Fibroblast of skin of right biceps (primary cell): ENCODE results near the gene SMARCE1.
"Not testable (repeated sequence)": the region's sequence is repeated elsewhere in the genome, so short reads cannot be mapped to it uniquely, and the experiment has no call there.

Experiments used
- DNase-seq: peaks from one replicate; pipeline ENCODE4 v3.0.0-alpha.2; 2013

SMARCE1 gene

DNA sequence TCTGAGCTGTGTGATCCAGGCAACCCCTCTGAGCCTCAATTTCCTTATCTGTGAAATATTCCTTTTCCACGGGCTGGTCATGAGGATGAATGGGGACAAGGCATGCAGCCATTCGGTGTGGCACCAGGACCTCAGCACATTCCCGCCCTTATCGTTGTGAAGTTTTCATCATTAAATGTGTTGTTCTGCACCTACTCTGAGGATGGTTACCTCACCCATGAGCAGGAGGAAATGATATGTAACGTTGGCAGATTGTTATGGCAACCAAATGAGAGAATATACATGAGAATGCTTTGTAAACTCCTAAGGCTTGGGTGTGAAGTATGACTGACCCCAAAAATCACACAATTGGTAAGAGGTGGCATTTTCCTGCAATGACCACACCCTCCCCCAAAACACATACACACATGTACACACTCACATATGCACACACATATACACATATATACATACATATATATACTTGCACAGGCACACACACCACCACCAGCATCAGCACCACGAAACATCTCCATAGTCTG, 39.5 kb downstream of the SMARCE1 start:
- no peak for DNase-seq

DNA sequence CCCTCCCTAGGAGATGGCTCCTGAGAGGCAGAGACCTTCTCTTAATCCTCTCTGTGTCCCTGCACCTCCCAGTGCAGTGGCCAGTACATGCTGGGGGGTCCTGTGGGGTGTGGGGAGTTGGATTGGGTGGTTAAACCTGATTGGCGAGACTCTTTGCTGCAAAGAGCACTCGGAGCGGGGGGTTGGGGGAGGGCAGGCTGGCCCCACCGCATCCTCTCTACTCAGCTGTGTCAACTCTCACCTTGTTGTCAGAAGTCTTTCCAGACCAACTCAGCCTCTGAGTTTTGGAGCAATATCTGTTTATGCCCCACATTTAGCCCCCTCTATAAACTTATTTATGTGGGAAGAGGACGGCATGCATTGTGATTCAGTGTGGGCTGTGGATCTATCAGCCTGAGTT, 40.0 kb downstream of the SMARCE1 start:
- DNase-seq = no peak

DNA sequence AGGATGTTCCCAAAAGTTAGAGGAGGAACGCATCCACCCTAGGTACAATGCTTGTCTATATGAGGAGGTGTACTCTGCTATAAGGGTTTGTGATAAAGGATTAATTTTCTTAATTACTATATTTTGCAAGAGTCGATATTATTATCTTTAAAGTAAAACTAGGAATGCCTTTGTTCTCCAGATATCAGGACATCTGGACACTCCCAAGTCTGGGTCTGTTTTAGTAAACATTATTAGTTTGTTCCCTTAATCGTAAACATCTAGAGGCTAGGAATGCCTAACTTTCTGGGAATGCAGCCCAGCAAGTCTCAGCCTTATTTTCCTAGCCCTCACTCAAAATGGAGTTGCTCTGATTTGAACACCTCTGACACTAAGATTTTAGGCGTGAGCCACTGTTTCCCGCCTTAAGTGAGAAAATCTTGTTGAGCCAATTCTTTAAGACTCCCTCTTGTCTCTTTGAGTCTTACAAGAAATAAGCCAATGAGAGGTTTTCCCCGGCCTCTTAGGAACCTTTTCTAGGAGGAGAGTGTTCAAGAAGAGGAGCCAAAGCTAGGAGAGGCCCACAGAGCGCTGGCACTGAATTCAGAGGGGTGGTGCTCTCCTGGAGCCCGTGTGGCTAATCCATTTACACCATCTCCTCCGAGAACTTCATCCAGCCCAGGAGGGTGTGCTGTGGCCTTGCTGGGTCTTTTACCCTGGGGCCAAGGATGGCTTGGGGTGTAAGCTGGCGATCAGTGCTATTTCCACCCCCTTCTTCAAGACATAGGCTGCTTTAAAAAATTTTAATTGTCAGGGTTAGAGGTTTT, 40.9 kb downstream of the SMARCE1 start:
- DNase-seq = no peak

DNA sequence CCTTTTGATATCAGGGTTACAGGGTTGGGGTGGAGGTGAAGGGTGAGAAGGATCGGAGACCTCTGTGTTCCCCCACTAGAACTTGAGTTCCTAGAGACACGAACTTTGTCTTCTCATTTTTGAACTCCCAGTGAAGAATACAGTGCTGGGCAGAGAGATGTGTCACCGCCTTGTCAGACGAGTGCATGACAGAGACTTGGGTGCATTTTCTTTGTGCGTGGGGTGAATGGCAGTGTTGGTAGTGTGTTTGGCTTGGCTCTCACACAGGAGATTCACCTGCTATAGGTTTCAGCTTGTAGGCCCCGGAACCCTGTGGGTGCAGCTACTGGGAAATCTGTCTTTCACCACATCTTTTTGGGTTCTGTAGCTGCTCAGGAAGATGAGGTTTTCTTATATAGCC, 42.3 kb downstream of the SMARCE1 start:
- DNase-seq = no peak

DNA sequence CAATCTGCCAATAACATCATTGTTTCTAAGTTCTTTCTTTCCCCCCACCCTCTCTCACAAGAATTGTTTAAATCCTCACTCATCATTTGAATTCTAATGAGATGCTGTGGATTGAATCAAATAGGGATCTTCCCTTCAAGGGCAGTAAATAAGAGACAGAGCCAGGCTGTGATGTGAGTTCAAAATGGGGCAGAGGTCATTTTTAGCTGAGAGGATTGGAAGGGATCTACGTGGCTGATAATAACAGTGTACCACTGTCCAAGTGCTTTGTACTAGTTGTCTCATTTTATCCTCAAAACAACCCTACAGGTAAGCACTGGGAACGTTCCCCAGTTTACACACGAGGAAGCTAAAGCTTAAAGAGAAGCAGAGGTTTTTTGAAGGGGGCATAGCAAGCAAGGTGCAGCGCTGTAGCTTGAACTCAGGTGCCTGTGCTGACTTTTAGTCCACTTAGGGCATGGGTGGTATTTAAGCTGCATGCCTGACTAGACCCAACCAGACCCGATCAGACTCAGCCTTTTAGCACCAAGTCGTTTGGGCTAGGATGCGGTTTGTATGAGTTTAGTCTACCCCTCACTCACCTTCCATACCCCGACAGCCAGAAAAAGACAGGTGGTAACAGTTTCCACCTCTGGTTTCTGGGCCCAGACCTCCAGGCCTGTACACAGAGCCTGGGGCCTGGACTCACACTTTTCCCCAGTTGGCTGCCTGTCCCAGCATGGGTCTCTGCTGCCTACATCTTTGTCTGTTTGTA, 43.1 kb downstream of the SMARCE1 start:
- no peak for DNase-seq

DNA sequence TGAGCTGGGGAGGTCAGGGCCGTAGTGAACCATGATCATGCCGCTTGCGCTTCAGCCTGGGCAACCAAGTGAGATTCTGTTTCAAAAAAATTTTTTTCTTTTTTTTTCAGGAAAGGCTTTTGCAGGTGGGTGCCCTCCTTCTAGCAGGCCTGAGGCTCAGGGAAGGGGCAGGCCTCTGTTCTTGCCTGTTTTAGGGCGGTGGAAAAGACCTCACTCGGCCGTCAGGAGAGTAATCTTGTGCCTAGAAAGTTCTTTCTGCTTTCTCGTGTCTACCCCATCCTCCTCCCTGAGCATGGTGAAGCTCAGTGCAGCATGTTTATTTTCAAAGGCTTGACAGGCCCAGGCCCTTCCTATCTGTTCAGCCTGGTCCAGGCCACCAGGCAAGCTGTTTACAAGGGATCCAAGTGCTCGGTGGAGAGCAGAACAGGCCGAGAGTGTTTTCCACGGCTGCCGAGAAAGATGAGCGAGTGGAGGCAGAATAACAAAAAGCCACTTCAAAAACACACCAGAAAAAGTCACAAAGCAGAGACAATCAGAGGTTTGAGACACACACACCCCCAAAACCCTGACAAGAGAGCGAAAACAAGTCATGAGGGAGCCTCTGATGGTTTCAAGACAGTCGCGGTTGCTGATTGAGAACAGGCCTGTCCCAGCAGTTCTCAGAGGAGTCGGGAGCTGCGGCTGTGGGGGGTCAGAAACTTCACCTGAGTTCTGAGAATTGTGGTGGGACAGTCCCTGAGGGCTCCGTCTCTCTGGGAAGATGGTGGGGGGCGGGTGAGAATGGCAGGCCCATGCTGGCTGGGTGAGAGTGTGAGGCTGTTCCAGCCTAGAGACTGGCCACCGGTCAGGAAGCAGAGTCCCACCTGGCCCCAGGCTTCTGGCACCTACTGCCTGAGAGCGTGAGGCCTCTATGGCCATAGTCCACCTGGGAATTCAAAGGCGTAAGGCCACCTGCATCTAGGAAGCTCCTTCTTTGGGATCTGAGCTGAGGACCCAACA, 44.9 kb downstream of the SMARCE1 start:
- no peak for DNase-seq

DNA sequence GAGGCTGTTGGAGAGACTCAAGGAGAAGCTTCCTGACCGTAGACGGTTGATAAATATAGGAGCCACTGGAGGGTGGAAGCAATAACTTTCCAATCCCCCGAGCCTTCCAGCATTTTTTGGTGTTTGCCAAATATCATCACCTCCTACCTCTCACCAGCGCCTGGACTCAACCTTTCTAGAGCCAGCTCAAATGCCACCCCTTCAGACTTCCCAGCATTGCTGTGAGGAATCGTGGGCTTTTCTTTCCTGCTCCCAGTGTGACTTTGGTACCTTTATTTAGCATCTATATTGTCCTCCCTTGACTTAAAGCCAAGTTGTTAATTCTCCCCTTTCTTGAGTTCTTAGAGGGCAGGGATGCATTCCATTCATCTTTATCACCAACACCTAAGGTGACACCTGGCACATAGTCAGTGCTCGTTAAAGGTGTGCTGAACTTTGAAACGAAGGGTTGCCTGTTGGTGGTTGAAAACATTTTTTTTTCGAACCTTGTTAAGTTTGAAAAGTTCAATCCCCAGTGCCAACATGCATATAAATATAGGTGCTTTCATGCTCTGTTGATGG, 47.1 kb downstream of the SMARCE1 start:
- no peak for DNase-seq

DNA sequence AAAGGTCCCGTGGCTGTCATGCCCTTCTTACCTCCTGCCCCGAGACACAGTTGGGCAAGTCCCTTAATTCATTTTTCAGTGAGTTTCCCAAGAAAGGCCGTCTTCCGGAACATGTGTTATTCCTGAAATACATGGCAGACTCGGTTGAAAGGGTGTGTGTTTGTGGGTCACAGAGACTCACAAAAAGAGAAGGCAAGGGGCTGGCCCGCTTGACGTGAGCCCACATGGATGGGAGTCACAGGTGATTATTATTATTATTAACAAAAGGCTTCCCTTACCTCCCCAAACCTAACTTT, 48.2 kb downstream of the SMARCE1 start:
- DNase-seq = no peak

DNA sequence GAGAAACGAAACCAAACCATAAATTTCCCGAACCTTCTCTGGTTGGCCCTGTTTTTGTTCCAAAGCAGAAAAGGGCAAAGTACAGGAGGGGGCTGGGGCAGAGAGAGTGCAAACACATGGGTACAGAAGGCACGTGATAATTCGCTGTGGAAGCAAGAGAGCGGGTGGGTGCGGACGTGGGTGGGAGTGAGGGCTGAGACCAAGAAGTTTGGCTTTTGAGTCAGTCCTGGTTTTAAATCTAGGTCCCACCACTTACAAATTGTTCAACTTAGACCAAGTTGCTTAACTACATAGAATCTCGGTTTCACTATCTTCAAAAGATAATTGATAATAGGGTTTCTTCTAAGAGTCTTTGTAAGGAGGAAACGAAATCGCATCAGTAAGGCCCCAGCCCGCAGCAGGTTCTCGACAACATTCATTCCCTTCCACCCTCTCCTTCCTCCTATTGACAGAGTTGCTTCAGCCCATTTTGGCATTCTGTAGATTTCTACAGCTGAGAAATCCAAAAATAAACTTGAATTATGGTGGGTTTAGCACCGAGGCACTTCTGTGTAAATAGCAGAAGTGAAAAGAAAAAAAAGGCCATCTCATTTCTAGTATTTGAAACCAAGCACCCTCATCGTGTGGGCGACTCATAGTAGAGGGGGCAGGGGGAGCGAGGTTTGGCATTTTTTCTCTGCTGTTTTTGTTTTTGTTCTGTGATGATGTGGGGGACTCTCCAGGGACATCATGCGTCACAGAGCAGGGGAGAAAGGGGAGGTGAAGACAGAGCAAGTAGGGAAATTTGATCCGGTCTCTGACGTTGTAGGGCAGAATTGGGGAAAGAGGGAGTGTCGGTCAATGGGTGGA, 48.8 kb downstream of the SMARCE1 start:
- DNase-seq = peak; percentile 70

DNA sequence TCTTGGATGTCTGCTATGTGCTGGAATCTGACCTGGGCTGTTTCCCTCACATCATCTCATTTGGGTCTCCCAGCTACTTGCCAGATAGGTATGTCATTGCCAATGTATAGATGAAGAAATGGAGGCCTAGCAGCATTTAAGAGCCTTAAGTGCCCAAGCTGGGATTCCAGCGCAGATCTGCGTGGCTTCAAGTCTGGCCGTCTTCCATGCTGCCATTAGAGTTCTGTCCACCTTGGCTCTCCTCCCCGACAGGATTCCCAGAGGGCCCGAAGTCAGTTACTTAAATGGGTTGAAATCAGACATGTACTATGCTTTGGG, 49.4 kb downstream of the SMARCE1 start:
- no peak for DNase-seq

DNA sequence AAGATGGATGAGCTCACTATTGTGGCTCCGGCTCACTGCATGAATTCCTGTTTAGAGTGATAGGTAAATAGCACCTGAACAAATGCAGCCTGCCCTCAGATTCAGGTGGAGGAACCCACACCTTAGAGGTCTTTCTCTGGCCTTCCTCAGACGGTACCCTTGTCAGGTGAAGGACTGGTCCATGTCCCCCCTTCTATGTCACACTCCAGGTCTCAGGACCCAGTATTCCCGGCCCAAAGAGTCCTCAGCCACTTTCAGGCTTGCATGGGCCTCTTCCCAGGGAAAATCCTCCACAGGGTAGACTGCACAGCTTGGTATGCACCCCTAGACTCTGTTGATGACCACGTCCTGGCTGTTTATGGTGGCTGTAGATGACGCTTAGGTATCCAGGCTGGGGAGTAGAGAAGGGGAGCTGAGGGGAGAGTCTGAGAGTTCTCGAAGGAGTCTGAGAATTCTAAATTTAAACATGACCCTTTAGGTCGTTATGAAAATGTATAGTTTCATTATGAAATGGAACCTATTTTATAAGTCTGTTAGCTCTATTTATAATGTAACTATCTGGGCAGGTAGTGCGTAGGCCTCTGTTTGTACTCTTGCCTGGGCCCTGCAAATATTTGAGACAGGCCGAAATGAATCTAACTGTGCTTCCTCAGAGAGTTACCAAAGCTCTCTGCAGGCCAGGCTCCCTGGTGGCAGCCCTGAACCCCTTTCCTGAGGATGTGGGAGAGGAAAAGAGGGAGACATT, 49.9 kb downstream of the SMARCE1 start:
- no peak for DNase-seq

DNA sequence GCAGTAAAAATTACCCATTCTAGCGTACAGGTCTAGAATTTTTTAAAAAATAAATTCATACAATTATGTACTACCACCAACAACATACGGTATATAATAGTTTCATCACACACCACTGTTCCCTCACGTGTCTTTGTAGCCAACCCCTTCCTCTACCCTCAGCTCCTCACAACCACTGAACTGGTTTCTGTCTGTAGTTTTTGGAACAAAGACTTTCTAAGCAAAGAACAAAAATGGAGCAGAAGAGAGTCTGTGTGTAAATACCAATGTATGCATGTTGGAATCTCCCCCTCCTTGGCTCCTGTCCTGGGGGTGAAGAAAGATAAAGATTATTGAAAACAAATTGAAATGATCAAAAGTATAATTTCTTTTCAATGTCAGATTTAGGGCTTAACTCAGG, 50.5 kb downstream of the SMARCE1 start:
- DNase-seq = no peak

DNA sequence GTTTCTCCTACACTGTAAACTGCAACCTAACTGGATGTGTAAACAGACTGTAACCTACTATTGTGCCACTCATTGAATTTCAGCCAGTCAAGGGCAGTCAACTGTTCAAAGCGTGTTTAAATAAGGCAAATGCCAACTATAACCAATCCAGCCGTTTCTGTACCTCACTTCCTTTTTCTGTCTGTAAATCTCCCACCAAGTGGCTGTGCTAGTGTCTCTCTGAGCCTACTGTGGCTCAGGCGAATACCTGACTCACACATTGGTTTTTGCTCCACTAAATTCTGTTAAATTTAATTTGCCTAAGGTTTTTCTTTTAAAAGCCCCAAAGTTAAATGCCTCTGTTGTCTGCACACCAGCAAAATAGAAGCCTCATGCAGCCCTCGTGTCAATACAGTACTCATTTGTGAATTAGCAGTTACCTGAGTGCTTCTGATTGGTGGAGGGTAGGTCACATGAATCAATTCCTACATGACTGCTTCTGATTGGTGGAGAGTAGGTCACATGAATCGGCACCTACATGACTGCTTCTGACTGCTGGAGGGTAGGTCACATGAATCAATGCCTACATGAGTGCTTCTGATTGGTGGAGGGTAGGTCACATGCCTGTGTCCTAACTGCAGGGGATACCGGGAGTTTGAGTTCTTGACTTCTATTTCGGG, 51.2 kb downstream of the SMARCE1 start:
- DNase-seq = peak; percentile 23

DNA sequence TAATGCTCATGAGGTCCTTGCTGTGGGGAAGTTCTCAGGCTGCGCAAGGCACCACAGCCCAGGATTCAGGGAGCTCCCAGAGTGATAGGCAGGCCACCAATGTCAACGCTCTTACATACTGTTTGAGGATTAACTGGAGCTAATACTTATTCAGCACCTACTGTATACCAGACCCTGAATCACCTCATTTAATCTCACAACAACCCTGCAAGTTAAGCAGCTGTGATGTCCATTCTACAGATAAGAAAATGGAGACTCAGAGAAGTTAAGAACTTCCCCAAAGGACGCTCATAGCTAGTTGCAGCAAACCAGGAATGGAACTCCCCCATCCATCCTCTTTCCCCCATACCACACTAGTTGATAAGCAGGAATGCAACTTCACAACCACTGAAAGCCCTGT, 56.9 kb downstream of the SMARCE1 start:
- no peak for DNase-seq

DNA sequence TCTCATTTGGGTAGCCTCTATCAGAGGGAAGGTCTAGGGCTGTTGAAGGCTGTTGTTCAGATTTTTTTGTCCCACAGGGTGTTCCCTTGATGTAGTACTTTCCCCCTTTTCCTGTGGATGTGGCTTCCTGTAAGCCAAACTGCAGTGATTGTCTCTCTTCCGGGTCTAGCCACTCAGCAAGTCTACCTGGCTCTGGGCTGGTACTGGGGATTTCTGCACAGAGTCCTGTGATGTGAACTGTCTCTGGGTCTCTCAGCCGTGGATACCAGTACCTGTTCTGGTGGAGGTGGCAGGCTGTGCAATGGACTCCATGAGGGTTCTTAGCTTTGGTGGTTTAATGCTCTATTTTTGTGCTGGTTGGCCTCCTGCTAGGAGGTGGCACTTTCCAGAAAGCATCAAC, 59.1 kb downstream of the SMARCE1 start:
- DNase-seq = no peak

DNA sequence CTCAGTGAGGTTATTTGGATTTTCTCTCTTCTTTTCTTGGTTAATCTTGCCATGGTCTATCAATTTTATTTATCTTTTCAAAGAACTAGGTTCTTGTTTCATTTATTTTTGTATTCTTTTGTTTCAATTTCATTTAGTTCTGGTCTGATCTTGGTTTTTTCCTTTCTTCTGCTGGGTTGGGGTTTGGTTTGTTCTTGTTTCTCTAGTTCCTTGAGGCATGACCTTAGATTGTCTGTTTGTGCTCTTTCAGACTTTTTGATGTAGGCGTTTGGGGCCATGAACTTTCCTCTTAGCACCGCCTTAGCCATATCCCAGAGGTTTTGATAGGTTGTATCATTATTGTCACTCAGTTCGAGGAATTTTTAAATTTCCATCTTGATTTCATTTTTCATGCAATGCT, 61.4 kb downstream of the SMARCE1 start:
- DNase-seq = not testable (repeated sequence)

DNA sequence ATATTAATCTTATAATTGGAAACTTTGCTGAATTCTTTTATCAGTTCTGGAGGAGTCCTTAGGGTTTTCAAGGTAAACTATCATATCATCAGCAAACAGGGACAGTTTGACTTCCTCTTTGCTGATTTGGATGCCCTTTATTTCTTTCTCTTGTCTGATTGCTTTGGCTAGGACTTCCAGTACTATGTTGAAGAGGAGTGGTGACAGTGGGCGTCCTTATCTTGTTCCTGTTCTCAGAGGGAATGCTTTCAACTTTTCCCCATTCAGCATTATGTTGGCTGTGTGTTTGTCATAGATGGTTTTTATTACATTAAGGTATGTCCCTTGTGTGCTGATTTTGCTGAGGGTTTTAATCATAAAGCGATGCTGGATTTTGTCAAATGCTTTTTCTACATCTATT, 62.7 kb downstream of the SMARCE1 start:
- DNase-seq = not testable (repeated sequence)

DNA sequence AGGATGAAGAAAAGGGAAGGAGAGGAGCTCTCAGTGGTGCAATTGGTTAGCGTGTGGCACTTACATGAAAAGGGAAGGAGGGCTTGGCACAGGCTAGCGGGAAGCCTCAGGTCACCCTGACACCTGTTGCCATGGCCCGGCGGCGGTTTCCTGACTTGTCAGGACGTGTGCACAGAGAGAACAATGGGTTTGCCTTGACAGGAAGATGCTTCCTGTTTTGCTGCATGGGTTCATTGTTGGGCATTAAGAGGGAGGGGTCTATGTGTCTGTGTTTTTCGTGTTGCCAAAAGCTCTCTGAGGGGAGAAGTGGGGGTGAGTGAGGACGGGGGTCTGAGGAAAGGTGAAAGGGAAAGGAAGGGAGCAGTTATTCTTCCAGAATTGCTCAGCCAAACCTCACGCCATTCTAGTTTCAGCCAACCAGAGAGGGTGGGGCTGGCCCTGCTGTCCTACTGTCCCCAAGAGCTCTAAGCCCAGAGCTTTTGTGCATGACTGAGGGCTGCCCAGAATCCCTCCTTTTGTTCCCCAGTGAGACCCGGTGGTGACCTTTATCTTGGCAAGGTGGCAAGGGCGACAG, 65.2 kb downstream of the SMARCE1 start:
- DNase-seq = no peak

DNA sequence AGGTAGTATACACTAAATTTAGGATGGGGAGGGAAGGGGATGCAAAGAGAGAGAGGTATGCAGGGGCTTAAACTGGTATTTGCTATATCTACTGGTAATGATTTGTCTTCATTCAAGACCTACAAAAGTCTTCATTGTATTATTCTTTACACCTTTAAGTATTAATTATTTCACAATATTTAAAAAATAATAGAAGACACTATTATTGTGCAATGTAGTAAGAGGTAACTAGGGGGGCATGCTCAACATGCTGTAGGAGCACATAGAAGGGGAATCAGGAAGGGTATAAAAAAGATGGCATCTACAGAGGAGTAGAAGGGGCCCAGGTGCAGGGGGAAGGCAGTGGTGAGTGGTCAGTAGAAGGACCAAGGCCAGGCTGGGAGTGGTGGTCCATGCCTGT, 67.5 kb downstream of the SMARCE1 start:
- DNase-seq = no peak

DNA sequence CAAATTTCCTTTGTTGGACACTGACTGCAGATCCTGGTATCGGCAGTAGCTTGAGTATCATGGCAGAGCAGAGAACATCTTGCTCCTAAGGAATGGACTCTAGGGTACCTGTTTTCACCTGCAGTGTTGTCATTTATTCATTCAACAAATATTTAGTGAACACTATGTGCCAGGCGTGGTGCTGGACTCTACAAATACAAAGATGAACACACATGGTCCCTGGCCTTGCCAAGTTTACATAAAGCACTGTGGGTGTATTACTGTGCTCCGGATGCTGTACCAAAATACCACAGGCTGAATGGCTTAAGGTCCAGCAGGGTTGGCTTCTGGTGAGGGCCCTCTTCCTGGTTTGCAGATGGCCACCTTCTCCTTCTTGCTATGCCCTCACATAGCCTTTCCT, 68.1 kb downstream of the SMARCE1 start:
- DNase-seq = no peak
